ENCODE measurements around the gene OR8A1. TPM values are rescaled to one million over a fixed set of nuclear protein-coding genes. Genes with fewer than 3 reads are reported as not detected.
A peak's percentile ranks its signal among the peaks of the same experiment; 100 is the strongest.
"Not testable (repeated sequence)": the region's sequence is repeated elsewhere in the genome, so short reads cannot be mapped to it uniquely, and the experiment has no call there.

Gene OR8A1
- total RNA-seq, 1 experiment from 2014 or later = not detected

- Histone ChIP-seq H3K36me3 (replicated peaks; ENCODE audit: control insufficient read depth, insufficient read depth, low read length) (no peaks in the 10 kb centered on the region), H3K27me3 (ENCODE audit: control insufficient read depth, insufficient read depth, low read length) (no peaks in the 10 kb centered on the region), H3K4me3 (ENCODE audit: insufficient read depth, low read depth, low read length) (no peak overlapping the region)
- no peak for DNase-seq
Measured at GRCh38 chr11:124578761-124579160, 9.0 kb downstream of the OR8A1 start.

- no peak for DNase-seq
- Histone ChIP-seq H3K27me3 (ENCODE audit: control insufficient read depth, insufficient read depth, low read length) (no peaks in the 10 kb centered on the region), H3K36me3 (replicated peaks; ENCODE audit: control insufficient read depth, insufficient read depth, low read length) (no peaks in the 10 kb centered on the region), H3K4me3 (ENCODE audit: insufficient read depth, low read depth, low read length) (no peak overlapping the region)
Measured at GRCh38 chr11:124581817-124582216, 12.0 kb downstream of the OR8A1 start.

GRCh38 chr11:124582565-124582964, 12.8 kb downstream of the OR8A1 start:
- no peak overlapping the region for H3K4me3 ChIP-seq (ENCODE audit: insufficient read depth, low read depth, low read length)
- DNase-seq = no peak
- H3K36me3 ChIP-seq (replicated peaks; ENCODE audit: control insufficient read depth, insufficient read depth, low read length) = no peaks in the 10 kb centered on the region
- H3K27me3 ChIP-seq (ENCODE audit: control insufficient read depth, insufficient read depth, low read length) = no peaks in the 10 kb centered on the region

- H3K27me3 ChIP-seq (ENCODE audit: control insufficient read depth, insufficient read depth, low read length) = no peaks in the 10 kb centered on the region
- DNase-seq = no peak
- no peak overlapping the region for H3K4me3 ChIP-seq (ENCODE audit: insufficient read depth, low read depth, low read length)
- H3K36me3 ChIP-seq (replicated peaks; ENCODE audit: control insufficient read depth, insufficient read depth, low read length) = no peaks in the 10 kb centered on the region
Measured at GRCh38 chr11:124583781-124584180, 14.0 kb downstream of the OR8A1 start.

- no peaks in the 10 kb centered on the region for H3K27me3 ChIP-seq (ENCODE audit: control insufficient read depth, insufficient read depth, low read length)
- no peak for DNase-seq
- H3K4me3 ChIP-seq (ENCODE audit: insufficient read depth, low read depth, low read length) = no peak overlapping the region
Measured at GRCh38 chr11:124584681-124585372, 15.0 kb downstream of the OR8A1 start.

GRCh38 chr11:124586238-124586860, 16.6 kb downstream of the OR8A1 start:
- H3K4me3 ChIP-seq (ENCODE audit: insufficient read depth, low read depth, low read length) = no peak overlapping the region
- no peaks in the 10 kb centered on the region for H3K36me3 ChIP-seq (replicated peaks; ENCODE audit: control insufficient read depth, insufficient read depth, low read length)
- H3K27me3 ChIP-seq (ENCODE audit: control insufficient read depth, insufficient read depth, low read length) = no peaks in the 10 kb centered on the region

More at GRCh38 chr11:124584681-124585372, 15.0 kb downstream of the OR8A1 start:
- no peaks in the 10 kb centered on the region for H3K36me3 ChIP-seq (replicated peaks; ENCODE audit: control insufficient read depth, insufficient read depth, low read length)

GRCh38 chr11:124591430-124591829, 21.6 kb downstream of the OR8A1 start:
- no peak for DNase-seq
- Histone ChIP-seq H3K27me3 (ENCODE audit: control insufficient read depth, insufficient read depth, low read length) (no peaks in the 10 kb centered on the region), H3K36me3 (replicated peaks; ENCODE audit: control insufficient read depth, insufficient read depth, low read length) (no peaks in the 10 kb centered on the region), H3K4me3 (ENCODE audit: insufficient read depth, low read depth, low read length) (no peak overlapping the region)

More at GRCh38 chr11:124586238-124586860, 16.6 kb downstream of the OR8A1 start:
- DNase-seq = peak; percentile 26

- Histone ChIP-seq H3K4me3 (ENCODE audit: insufficient read depth, low read depth, low read length) (no peak overlapping the region), H3K27me3 (ENCODE audit: control insufficient read depth, insufficient read depth, low read length) (no peaks in the 10 kb centered on the region), H3K36me3 (replicated peaks; ENCODE audit: control insufficient read depth, insufficient read depth, low read length) (no peaks in the 10 kb centered on the region)
- no peak for DNase-seq
Measured at GRCh38 chr11:124592627-124593026, 22.8 kb downstream of the OR8A1 start.

GRCh38 chr11:124595302-124595701, 25.5 kb downstream of the OR8A1 start:
- no peaks in the 10 kb centered on the region for H3K36me3 ChIP-seq (replicated peaks; ENCODE audit: control insufficient read depth, insufficient read depth, low read length)
- no peak for DNase-seq
- H3K4me3 ChIP-seq (ENCODE audit: insufficient read depth, low read depth, low read length) = no peak overlapping the region
- no peaks in the 10 kb centered on the region for H3K27me3 ChIP-seq (ENCODE audit: control insufficient read depth, insufficient read depth, low read length)

GRCh38 chr11:124597626-124598025, 27.8 kb downstream of the OR8A1 start:
- no peak for DNase-seq
- H3K27me3 ChIP-seq (ENCODE audit: control insufficient read depth, insufficient read depth, low read length) = no peaks in the 10 kb centered on the region
- no peak overlapping the region for H3K4me3 ChIP-seq (ENCODE audit: insufficient read depth, low read depth, low read length)
- no peaks in the 10 kb centered on the region for H3K36me3 ChIP-seq (replicated peaks; ENCODE audit: control insufficient read depth, insufficient read depth, low read length)

GRCh38 chr11:124600621-124601320, 31.0 kb downstream of the OR8A1 start:
- Histone ChIP-seq H3K36me3 (replicated peaks; ENCODE audit: control insufficient read depth, insufficient read depth, low read length) (no peaks in the 10 kb centered on the region), H3K27me3 (ENCODE audit: control insufficient read depth, insufficient read depth, low read length) (no peaks in the 10 kb centered on the region), H3K4me3 (ENCODE audit: insufficient read depth, low read depth, low read length) (no peak overlapping the region)
- no peak for DNase-seq

- DNase-seq = no peak
- Histone ChIP-seq H3K36me3 (replicated peaks; ENCODE audit: control insufficient read depth, insufficient read depth, low read length) (no peaks in the 10 kb centered on the region), H3K4me3 (ENCODE audit: insufficient read depth, low read depth, low read length) (no peak overlapping the region), H3K27me3 (ENCODE audit: control insufficient read depth, insufficient read depth, low read length) (no peaks in the 10 kb centered on the region)
Measured at GRCh38 chr11:124602193-124602592, 32.4 kb downstream of the OR8A1 start.

- H3K36me3 ChIP-seq (replicated peaks; ENCODE audit: control insufficient read depth, insufficient read depth, low read length); H3K27me3 ChIP-seq (ENCODE audit: control insufficient read depth, insufficient read depth, low read length); H3K4me3 ChIP-seq (ENCODE audit: insufficient read depth, low read depth, low read length); DNase-seq: not testable (repeated sequence)
Measured at GRCh38 chr11:124602723-124603122, 32.9 kb downstream of the OR8A1 start.

- H3K4me3 ChIP-seq (ENCODE audit: insufficient read depth, low read depth, low read length) = no peak overlapping the region
- DNase-seq = no peak
- H3K36me3 ChIP-seq (replicated peaks; ENCODE audit: control insufficient read depth, insufficient read depth, low read length) = no peaks in the 10 kb centered on the region
- H3K27me3 ChIP-seq (ENCODE audit: control insufficient read depth, insufficient read depth, low read length) = no peaks in the 10 kb centered on the region
Measured at GRCh38 chr11:124605719-124606118, 35.9 kb downstream of the OR8A1 start.

GRCh38 chr11:124608147-124608546, 38.4 kb downstream of the OR8A1 start:
- no peak for DNase-seq
- H3K27me3 ChIP-seq (ENCODE audit: control insufficient read depth, insufficient read depth, low read length) = no peaks in the 10 kb centered on the region
- H3K4me3 ChIP-seq (ENCODE audit: insufficient read depth, low read depth, low read length) = no peak overlapping the region
- H3K36me3 ChIP-seq (replicated peaks; ENCODE audit: control insufficient read depth, insufficient read depth, low read length) = no peaks in the 10 kb centered on the region

All from H7 (cell line).